ENCODE measurements around the gene CCDC195.

DNA sequence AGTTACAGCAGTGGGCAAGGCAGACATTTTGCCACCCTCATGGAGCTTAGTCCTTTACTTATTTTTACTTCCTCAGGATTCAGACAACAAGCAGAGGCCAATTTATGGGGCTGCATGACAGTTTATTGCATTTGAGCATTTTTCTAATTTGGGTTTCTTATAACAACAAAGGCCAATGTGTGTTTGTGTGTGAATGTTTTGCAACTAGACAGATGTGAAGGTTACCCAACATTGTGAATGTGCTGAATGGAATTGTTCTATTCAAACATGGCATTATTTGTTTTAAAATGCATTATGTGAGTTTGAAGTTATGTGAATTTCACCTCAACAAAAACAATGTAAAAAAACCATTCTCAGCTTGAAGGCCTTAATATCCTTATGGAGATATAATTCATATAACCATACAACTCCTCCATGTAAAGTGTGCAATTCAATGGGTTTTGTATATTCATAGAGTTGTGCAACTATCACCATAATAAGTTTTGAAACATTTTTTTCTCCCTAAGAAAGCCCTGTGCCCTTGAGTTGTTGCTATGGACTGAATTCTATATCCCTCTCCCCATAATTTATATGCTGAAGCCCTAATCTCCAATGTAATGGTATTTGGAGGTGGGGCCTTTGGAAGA is 57.3 kb downstream of the CCDC195 start:
- TF ChIP-seq EZH2 (IDR thresholded peaks at IDR 0.05) (no peak), POLR2AphosphoS5 (IDR thresholded peaks at IDR 0.05; ENCODE audit: borderline replicate concordance, low read depth, low read length) (no peak), FOXP2 (optimal IDR thresholded peaks at IDR 0.05; ENCODE audit: control extremely low read depth, extremely low read length, insufficient read depth) (no peak)

All from SK-N-MC (cell line).